ENCODE results near the gene DMC1. TPM values are rescaled to one million over a fixed set of nuclear protein-coding genes. Genes with fewer than 3 reads are reported as not detected.
"Not testable (repeated sequence)": the region's sequence is repeated elsewhere in the genome, so short reads cannot be mapped to it uniquely, and the experiment has no call there.

The DMC1 gene
- total RNA-seq, 1 donor from 2014 or later = 2.2 TPM

- no peak for DNase-seq (ENCODE audit: low spot score, unreplicated experiment)
- Mint-ChIP-seq H3K4me1 (ENCODE audit: low read depth) (peaks cover 11% of the 10 kb centered on the region), H3K27ac (peak overlapping the region; percentile 54), H3K9me3 (ENCODE audit: low read depth) (no peaks in the 10 kb centered on the region), H3K4me3 (ENCODE audit: low read depth) (no peak overlapping the region), H3K27me3 (no peaks in the 10 kb centered on the region), H3K36me3 (ENCODE audit: insufficient read depth) (peaks cover 2% of the 10 kb centered on the region)
- TF ChIP-seq CTCF (IDR thresholded peaks at IDR 0.05; ENCODE audit: unreplicated experiment) = no peak
These were observed 95.9 kb downstream of the DMC1 start for GRCh38 chr22:38474003-38474607.

- DNase-seq (ENCODE audit: low spot score, unreplicated experiment) = no peak
- no peaks in the 10 kb centered on the region for H3K9me3 Mint-ChIP-seq (ENCODE audit: low read depth)
- peaks cover 9% of the 10 kb centered on the region for H3K4me1 Mint-ChIP-seq (ENCODE audit: low read depth)
- peaks cover 13% of the 10 kb centered on the region for H3K27me3 Mint-ChIP-seq
- H3K27ac Mint-ChIP-seq = no peak overlapping the region
- TF ChIP-seq CTCF (IDR thresholded peaks at IDR 0.05; ENCODE audit: unreplicated experiment) = no peak
- no peak overlapping the region for H3K4me3 Mint-ChIP-seq (ENCODE audit: low read depth)
- no peaks in the 10 kb centered on the region for H3K36me3 Mint-ChIP-seq (ENCODE audit: insufficient read depth)
These were observed 98.7 kb downstream of the DMC1 start for GRCh38 chr22:38471237-38471636.

GRCh38 chr22:38470179-38470578 lies 99.8 kb downstream of the DMC1 start:
- not testable (repeated sequence) for H3K4me3 Mint-ChIP-seq (ENCODE audit: low read depth); DNase-seq (ENCODE audit: low spot score, unreplicated experiment); H3K4me1 Mint-ChIP-seq (ENCODE audit: low read depth); H3K9me3 Mint-ChIP-seq (ENCODE audit: low read depth); H3K27ac Mint-ChIP-seq; H3K36me3 Mint-ChIP-seq (ENCODE audit: insufficient read depth)
- peaks cover 19% of the 10 kb centered on the region for H3K27me3 Mint-ChIP-seq

GRCh38 chr22:38469306-38469781 lies 100.6 kb downstream of the DMC1 start:
- TF ChIP-seq CTCF (IDR thresholded peaks at IDR 0.05; ENCODE audit: unreplicated experiment) = no peak
- Mint-ChIP-seq H3K27ac (no peak overlapping the region), H3K9me3 (ENCODE audit: low read depth) (no peaks in the 10 kb centered on the region), H3K4me3 (ENCODE audit: low read depth) (no peak overlapping the region), H3K4me1 (ENCODE audit: low read depth) (peaks cover 9% of the 10 kb centered on the region), H3K36me3 (ENCODE audit: insufficient read depth) (no peaks in the 10 kb centered on the region), H3K27me3 (peaks cover 19% of the 10 kb centered on the region)
- no peak for DNase-seq (ENCODE audit: low spot score, unreplicated experiment)

Other genes starting within 250 kb of the DMC1 start
- 1.7 and 2.2 TPM in 2 replicates for gene KCNJ4, start 115.0 kb downstream of the DMC1 start, total RNA-seq
- 5.7 and 6.3 TPM in 2 replicates for gene KDELR3, start 102.1 kb downstream of the DMC1 start, total RNA-seq
- 625 and 651 TPM in 2 replicates for gene DDX17, start 63.9 kb downstream of the DMC1 start, total RNA-seq
- 18.3 and 18.6 TPM in 2 replicates for gene FAM227A, start 86.2 kb upstream of the DMC1 start, total RNA-seq
- gene CBY1, start 86.5 kb upstream of the DMC1 start, total RNA-seq = 46.1 and 50.5 TPM in 2 replicates
- 68.7 and 76.5 TPM in 2 replicates for gene TOMM22, start 111.8 kb upstream of the DMC1 start, total RNA-seq
- 40.6 and 46.3 TPM in 2 replicates for gene JOSD1, start 130.8 kb upstream of the DMC1 start, total RNA-seq
- gene GTPBP1, start 135.8 kb upstream of the DMC1 start, total RNA-seq = 64.0 and 64.9 TPM in 2 replicates
- gene SUN2, start 185.8 kb upstream of the DMC1 start, total RNA-seq = 61.8 and 66.1 TPM in 2 replicates
- 27.1 and 28.0 TPM in 2 replicates for gene DNAL4, start 224.0 kb upstream of the DMC1 start, total RNA-seq

Measured in progenitor cell of endocrine pancreas (in vitro differentiated cells).